CD14-positive monocyte (primary cell): ENCODE data around the gene PARVB. TPM values are rescaled to one million over a fixed set of nuclear protein-coding genes. Genes with fewer than 3 reads are reported as not detected.

Source experiments
- DNase-seq, 3 donors: peaks; one replicate each; pipeline ENCODE4 v3.0.0-alpha.2; 2011 to 2022
- H2AFZ ChIP-seq: 2 replicates; pipeline ENCODE4 v1.6.0; 2012; ENCODE audit warnings: mild to moderate bottlenecking, low read depth, low read length, inconsistent platforms; ENCODE audit not compliant: insufficient read depth, poor library complexity, severe bottlenecking
- H3K27ac ChIP-seq, 2 donors: 1 replicate in 1 of 2; 2 replicates in 1 of 2; pipeline ENCODE4 v1.5.1; 2012 to 2013; ENCODE audit warnings: low read length in 2 of 2, control low read depth in 1 of 2, inconsistent platforms in 1 of 2, low read depth in 1 of 2, mild to moderate bottlenecking in 1 of 2
- H3K27me3 ChIP-seq, 2 donors: one replicate each; pipeline versions ENCODE4 v1.6.0 to v1.6.1; 2011 to 2013; ENCODE audit warnings: low read length in 2 of 2; ENCODE audit not compliant: control insufficient read depth in 2 of 2, insufficient read depth in 2 of 2
- H3K36me3 ChIP-seq, 2 donors: replicated peaks in 1 of 2; 1 replicate in 1 of 2; 2 replicates in 1 of 2; pipeline versions ENCODE4 v1.5.1 to v1.6.1; 2012 to 2013; ENCODE audit warnings: low read length in 2 of 2, control low read depth in 1 of 2, inconsistent platforms in 1 of 2, mild to moderate bottlenecking in 1 of 2; ENCODE audit not compliant: insufficient read depth in 2 of 2, control insufficient read depth in 1 of 2
- H3K4me1 ChIP-seq, 2 donors: 1 replicate in 1 of 2; 2 replicates in 1 of 2; pipeline versions ENCODE4 v1.5.1 to v1.6.1; 2012 to 2013; ENCODE audit warnings: low read length in 2 of 2, control low read depth in 1 of 2, inconsistent platforms in 1 of 2, mild to moderate bottlenecking in 1 of 2, moderate library complexity in 1 of 2; ENCODE audit not compliant: insufficient read depth in 2 of 2, control insufficient read depth in 1 of 2
- H3K4me2 ChIP-seq: replicated peaks from 2 replicates; pipeline ENCODE3; 2012; ENCODE audit warnings: low read length, moderate library complexity, mild to moderate bottlenecking; ENCODE audit not compliant: poor library complexity, severe bottlenecking; ENCODE audit errors: extremely low read depth
- H3K4me3 ChIP-seq, 3 experiments: fragments of 200-600 bp in 1 of 3; sonication (generic) in 1 of 3; replicated peaks in 1 of 3; 1 replicate in 2 of 3; 2 replicates in 1 of 3; pipeline ENCODE4 v1.5.1; 2011 to 2013; ENCODE audit warnings: low read length in 3 of 3, mild to moderate bottlenecking in 3 of 3, control low read depth in 2 of 3, low read depth in 2 of 3, inconsistent platforms in 1 of 3, moderate library complexity in 1 of 3
- H3K79me2 ChIP-seq: 2 replicates; pipeline ENCODE4 v1.6.0; 2012; ENCODE audit warnings: mild to moderate bottlenecking, control low read depth, inconsistent platforms, low read length, moderate library complexity; ENCODE audit not compliant: insufficient read depth
- H3K9ac ChIP-seq: 2 replicates; pipeline ENCODE4 v1.6.0; 2017; ENCODE audit warnings: low read length, mild to moderate bottlenecking; ENCODE audit not compliant: insufficient read depth, poor library complexity, severe bottlenecking
- H3K9me3 ChIP-seq, 2 donors: replicated peaks in 1 of 2; 1 replicate in 1 of 2; 2 replicates in 1 of 2; pipeline versions ENCODE4 v1.5.1 to v1.6.1; 2012 to 2013; ENCODE audit warnings: low read length in 2 of 2, control low read depth in 1 of 2; ENCODE audit not compliant: control insufficient read depth in 1 of 2, insufficient read depth in 1 of 2
- H4K20me1 ChIP-seq: 2 replicates; pipeline ENCODE4 v1.6.0; 2012; ENCODE audit warnings: mild to moderate bottlenecking, low read length, control low read depth, moderate library complexity; ENCODE audit not compliant: insufficient read depth
- H3K27ac Mint-ChIP-seq, 7 donors: one replicate each; pipeline ENCODE4 v1.8.0; 2020; ENCODE audit warnings: mild to moderate bottlenecking in 7 of 7, mixed read lengths in 7 of 7, moderate library complexity in 6 of 7, inconsistent platforms in 2 of 7
- H3K27me3 Mint-ChIP-seq, 3 donors: one replicate each; pipeline ENCODE4 v1.8.0; 2021 to 2022; ENCODE audit warnings: low read depth in 3 of 3, mild to moderate bottlenecking in 3 of 3, mixed read lengths in 3 of 3, moderate library complexity in 3 of 3, inconsistent platforms in 1 of 3
- H3K36me3 Mint-ChIP-seq, 2 donors: one replicate each; pipeline ENCODE4 v1.8.0; 2020; ENCODE audit warnings: mixed read lengths in 2 of 2, inconsistent platforms in 1 of 2, mild to moderate bottlenecking in 1 of 2
- H3K4me1 Mint-ChIP-seq: one replicate; pipeline ENCODE4 v1.8.0; 2020; ENCODE audit warnings: mild to moderate bottlenecking, mixed read lengths
- H3K4me3 Mint-ChIP-seq, 2 donors: one replicate each; pipeline ENCODE4 v1.8.0; 2020; ENCODE audit warnings: mild to moderate bottlenecking in 2 of 2, mixed read lengths in 2 of 2, moderate library complexity in 1 of 2
- H3K9me3 Mint-ChIP-seq, 7 donors: one replicate each; pipeline ENCODE4 v1.8.0; 2020 to 2022; ENCODE audit warnings: mixed read lengths in 7 of 7, mild to moderate bottlenecking in 6 of 7, moderate library complexity in 6 of 7, inconsistent platforms in 2 of 7
- WGBS: methylation state at CpG from one replicate; pipeline ENCODE4 v1.1.5; 2013; ENCODE audit warnings: missing lambda C conversion rate; ENCODE audit not compliant: insufficient coverage; 5-methylcytosine and 5-hydroxymethylcytosine counted together
- intact Hi-C, 2 donors: fragments of 100-400 bp; cut with micrococcal nuclease; formaldehyde crosslinking; loops; one replicate each; pipeline versions ENCODE4 v1.15.0 to v1.15.1; 2023
- polyA plus RNA-seq, 3 donors: library from polyadenylated mRNA; depleted of rRNA in 1 of 3; unstranded in 2 of 3; stranded (reverse) in 1 of 3; fragments of 300-500 nt in 2 of 3; fragments of >200 nt in 1 of 3; fragmentation: Illumina TruSeq in 2 of 3; gene quantifications; 1 replicate in 2 of 3; 2 replicates in 1 of 3; pipeline ENCODE4 v1.2.3, GENCODE V29; 2012 to 2021
- TF ChIP-seq, protein P1 (sequence below): fragments of 200-600 bp; IDR thresholded peaks from one replicate; pipeline ENCODE4 v1.8.0; 2022; ENCODE audit warnings: antibody characterized with exemption, mild to moderate bottlenecking

PARVB gene
- polyA plus RNA-seq, 3 donors = 13.4 to 38.5 (median 17.9) TPM

DNA sequence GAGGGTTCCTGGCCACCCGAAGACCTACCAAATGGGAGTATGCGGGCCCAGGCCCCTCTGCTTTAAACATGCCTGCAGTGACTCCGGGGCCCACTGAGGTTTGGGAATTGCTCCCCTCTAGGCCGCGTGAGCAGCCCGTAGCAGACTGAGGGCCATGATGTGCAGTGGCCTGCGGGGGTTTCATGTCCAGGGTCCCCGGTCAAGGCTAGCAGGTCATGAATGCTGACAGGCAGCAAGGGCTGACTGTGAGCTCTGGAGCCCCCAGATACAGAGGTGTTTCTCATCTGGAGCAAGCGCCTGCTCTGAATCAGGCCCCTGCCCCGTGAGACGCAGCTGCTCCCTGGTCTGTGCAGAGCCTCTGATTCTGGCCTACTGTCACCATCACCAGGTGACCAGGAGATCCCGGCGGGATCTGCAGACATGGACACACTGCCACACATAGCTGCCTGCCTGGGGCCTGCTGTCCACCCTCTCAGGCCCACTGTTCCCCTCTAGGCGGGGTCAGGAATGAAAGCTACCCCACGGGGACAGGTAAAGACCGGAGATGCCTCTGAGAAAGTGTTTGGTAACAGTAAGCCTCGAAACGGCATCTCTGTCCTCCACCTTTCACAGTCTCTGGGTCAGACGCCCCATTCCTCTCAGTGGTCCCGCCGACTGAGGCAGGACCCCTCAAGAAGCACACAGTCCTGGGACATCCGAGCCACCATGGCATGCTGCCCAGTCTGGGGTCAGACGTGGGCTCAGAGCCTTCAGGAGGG is 73.3 kb downstream of the PARVB start:
- intact Hi-C loops = no loop called here
- peaks cover 0 to 2% (median 0%) of the 10 kb centered on the region in 7 donors for H3K9me3 Mint-ChIP-seq
- peaks cover 0 to 3% of the 10 kb centered on the region in 2 donors for H3K4me1 ChIP-seq
- 95% methylated on average over 19 of the region's 23 CpGs for WGBS
- H3K27me3 Mint-ChIP-seq = peaks cover 0 to 2% (median 0%) of the 10 kb centered on the region in 3 donors
- H3K79me2 ChIP-seq = no peaks in the 10 kb centered on the region
- no peak overlapping the region for H3K4me3 ChIP-seq
- DNase-seq = no peak
- no peak overlapping the region for H2AFZ ChIP-seq
- H3K4me2 ChIP-seq = no peak overlapping the region
- H3K4me3 Mint-ChIP-seq = no peak overlapping the region
- peaks cover 34 to 58% of the 10 kb centered on the region in 2 donors for H3K36me3 ChIP-seq
- peak overlapping the region in 3 of 7 donors; percentile 56 to 76 (median 58) for H3K27ac Mint-ChIP-seq
- H3K4me1 Mint-ChIP-seq = peaks cover 11% of the 10 kb centered on the region
- peaks cover 37 to 69% of the 10 kb centered on the region in 2 donors for H3K36me3 Mint-ChIP-seq
- no peaks in the 10 kb centered on the region for H4K20me1 ChIP-seq
- TF ChIP-seq, protein P1, sequence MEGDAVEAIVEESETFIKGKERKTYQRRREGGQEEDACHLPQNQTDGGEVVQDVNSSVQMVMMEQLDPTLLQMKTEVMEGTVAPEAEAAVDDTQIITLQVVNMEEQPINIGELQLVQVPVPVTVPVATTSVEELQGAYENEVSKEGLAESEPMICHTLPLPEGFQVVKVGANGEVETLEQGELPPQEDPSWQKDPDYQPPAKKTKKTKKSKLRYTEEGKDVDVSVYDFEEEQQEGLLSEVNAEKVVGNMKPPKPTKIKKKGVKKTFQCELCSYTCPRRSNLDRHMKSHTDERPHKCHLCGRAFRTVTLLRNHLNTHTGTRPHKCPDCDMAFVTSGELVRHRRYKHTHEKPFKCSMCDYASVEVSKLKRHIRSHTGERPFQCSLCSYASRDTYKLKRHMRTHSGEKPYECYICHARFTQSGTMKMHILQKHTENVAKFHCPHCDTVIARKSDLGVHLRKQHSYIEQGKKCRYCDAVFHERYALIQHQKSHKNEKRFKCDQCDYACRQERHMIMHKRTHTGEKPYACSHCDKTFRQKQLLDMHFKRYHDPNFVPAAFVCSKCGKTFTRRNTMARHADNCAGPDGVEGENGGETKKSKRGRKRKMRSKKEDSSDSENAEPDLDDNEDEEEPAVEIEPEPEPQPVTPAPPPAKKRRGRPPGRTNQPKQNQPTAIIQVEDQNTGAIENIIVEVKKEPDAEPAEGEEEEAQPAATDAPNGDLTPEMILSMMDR = no peak
- H3K27me3 ChIP-seq = no peaks in the 10 kb centered on the region
- H3K9me3 ChIP-seq = no peaks in the 10 kb centered on the region
- no peak overlapping the region for H3K27ac ChIP-seq
- H3K9ac ChIP-seq = no peak overlapping the region

DNA sequence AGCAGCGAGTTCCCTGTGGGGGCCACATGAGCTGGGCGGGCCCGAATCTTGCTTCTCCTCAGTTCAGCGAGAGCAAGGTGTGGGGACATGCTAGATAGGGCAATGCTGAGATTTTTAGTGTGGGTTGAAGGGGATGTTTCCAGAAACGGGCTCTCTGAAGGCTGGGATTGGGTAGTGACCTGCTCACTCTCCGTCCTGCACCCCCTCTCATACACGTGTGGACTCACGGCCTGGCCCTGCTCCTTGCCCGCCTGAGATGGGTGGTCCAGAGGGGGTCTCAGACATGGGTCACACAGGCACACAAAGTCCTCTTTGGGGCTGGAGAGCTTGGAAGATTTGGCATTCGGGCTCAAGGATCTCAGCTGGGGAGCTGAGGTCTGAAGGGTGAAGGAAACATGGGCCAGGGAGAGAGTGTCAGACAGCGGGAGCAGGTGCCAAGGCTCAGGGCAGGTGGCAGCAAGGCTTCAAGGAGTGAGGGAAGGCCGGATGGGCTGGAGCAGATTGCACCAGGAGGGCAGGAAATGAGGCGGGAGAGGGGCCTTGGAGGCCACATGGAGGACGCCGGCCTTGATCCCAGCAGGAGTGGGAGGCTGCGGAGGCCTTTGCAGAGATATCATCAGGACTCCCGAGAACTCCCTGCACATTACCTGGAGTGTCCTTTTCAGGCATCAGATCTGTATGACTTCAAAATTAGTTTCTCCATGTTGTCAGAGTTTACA is 74.1 kb downstream of the PARVB start:
- no peak overlapping the region for H3K27ac ChIP-seq
- no peak overlapping the region for H3K9ac ChIP-seq
- H3K4me1 ChIP-seq = peaks cover 0 to 3% of the 10 kb centered on the region in 2 donors
- H3K79me2 ChIP-seq = no peaks in the 10 kb centered on the region
- Mint-ChIP-seq H3K4me1 (peaks cover 11% of the 10 kb centered on the region), H3K27ac (peak overlapping the region in 6 of 7 donors; percentile 12 to 90 (median 68)), H3K9me3 (peaks cover 0 to 2% (median 0%) of the 10 kb centered on the region in 7 donors), H3K36me3 (peaks cover 43 to 71% of the 10 kb centered on the region in 2 donors), H3K27me3 (peaks cover 0 to 2% (median 0%) of the 10 kb centered on the region in 3 donors), H3K4me3 (no peak overlapping the region)
- intact Hi-C loops = no loop called here
- WGBS = 86% methylated on average over 11 of the region's 17 CpGs
- no peak overlapping the region for H3K4me2 ChIP-seq
- H3K36me3 ChIP-seq = peaks cover 34 to 60% of the 10 kb centered on the region in 2 donors
- H3K27me3 ChIP-seq = no peaks in the 10 kb centered on the region
- no peaks in the 10 kb centered on the region for H4K20me1 ChIP-seq
- no peak overlapping the region for H2AFZ ChIP-seq
- no peak overlapping the region for H3K4me3 ChIP-seq
- no peaks in the 10 kb centered on the region for H3K9me3 ChIP-seq
- TF ChIP-seq, protein P1 = no peak
- DNase-seq = no peak
